Hepatocyte (in vitro differentiated cells): ENCODE data around the gene RIPOR2.

ENCODE experiments used
- CTCF ChIP-seq: fragments of 200-600 bp; sonication (generic); IDR thresholded peaks from 2 replicates; pipeline ENCODE4 v1.5.1; 2016; ENCODE audit warnings: antibody characterized with exemption, mild to moderate bottlenecking; ENCODE audit not compliant: poor library complexity
- EZH2 ChIP-seq: fragments of 200-600 bp; sonication (generic); IDR thresholded peaks from 2 replicates; pipeline ENCODE4 v1.6.1; 2016; ENCODE audit warnings: antibody characterized with exemption, mild to moderate bottlenecking, borderline replicate concordance
- EZH2phosphoT487 ChIP-seq: fragments of 200-600 bp; sonication (generic); IDR thresholded peaks from one replicate; pipeline ENCODE4 v1.6.1; 2018; ENCODE audit warnings: antibody characterized with exemption, mild to moderate bottlenecking, low read depth, moderate library complexity; ENCODE audit not compliant: unreplicated experiment, severe bottlenecking

DNA sequence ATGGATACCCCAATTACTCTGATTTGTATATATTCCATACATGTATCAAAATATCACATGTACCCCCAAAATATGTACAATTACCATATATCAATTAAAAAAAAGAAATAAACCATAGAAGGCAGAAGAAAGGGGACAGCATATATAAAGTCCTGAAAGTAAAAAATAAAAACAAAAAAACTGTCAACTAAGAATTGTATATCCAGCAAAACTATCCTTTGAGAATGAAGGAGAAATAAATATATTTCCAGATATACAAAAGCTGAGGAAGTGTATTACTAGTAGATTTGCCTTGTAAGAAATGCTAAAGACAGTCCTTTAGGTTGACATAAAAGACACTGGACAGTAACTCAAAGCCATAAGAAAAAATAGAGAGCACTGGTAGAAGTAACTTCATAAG lies 9.3 kb upstream of the RIPOR2 start:
- no peak for TF ChIP-seq EZH2
- TF ChIP-seq CTCF, result no peak
- no peak for TF ChIP-seq EZH2phosphoT487
